ENCODE data around the gene CACNG5.

- TF ChIP-seq EZH2 (IDR thresholded peaks at IDR 0.05; ENCODE audit: borderline replicate concordance, insufficient read depth, low read depth, low read length, poor library complexity, severe bottlenecking) (no peak), CTCF (IDR thresholded peaks at IDR 0.05) (no peak)
Measured at GRCh38 chr17:66918896-66919295, 84.0 kb downstream of the CACNG5 start.
